MM.1S (cell line): ENCODE results near the gene XXYLT1.

Experiments
- DNase-seq: peaks from one replicate; pipeline ENCODE4 v3.0.0-alpha.2; 2015
- H2AFZ ChIP-seq: fragments of 300-600 bp; sonication (generic); 2 replicates; pipeline ENCODE4 v1.6.0; 2016; ENCODE audit warnings: antibody characterized with exemption, low read length
- H3F3A ChIP-seq: fragments of 300-600 bp; sonication (generic); 2 replicates; pipeline ENCODE4 v1.6.1; 2016; ENCODE audit warnings: mild to moderate bottlenecking, antibody characterized with exemption, low read length, moderate library complexity, mixed read lengths; ENCODE audit not compliant: insufficient read depth
- H3K27ac ChIP-seq: fragments of 300-600 bp; sonication (generic); 2 replicates; pipeline ENCODE4 v1.5.1; 2016; ENCODE audit warnings: mild to moderate bottlenecking, low read length
- H3K27me3 ChIP-seq: fragments of 300-600 bp; sonication (generic); replicated peaks from 2 replicates; pipeline ENCODE4 v1.6.0; 2016; ENCODE audit warnings: low read length; ENCODE audit not compliant: insufficient read depth
- H3K36me3 ChIP-seq: fragments of 300-600 bp; sonication (generic); replicated peaks from 2 replicates; pipeline ENCODE4 v1.6.1; 2016; ENCODE audit warnings: mild to moderate bottlenecking, low read length, mixed read lengths; ENCODE audit not compliant: insufficient read depth
- H3K4me1 ChIP-seq: fragments of 300-600 bp; sonication (generic); 2 replicates; pipeline ENCODE4 v1.6.1; 2016; ENCODE audit warnings: low read length, mixed read lengths
- H3K4me2 ChIP-seq: fragments of 300-600 bp; sonication (generic); 2 replicates; pipeline ENCODE4 v1.6.0; 2016; ENCODE audit warnings: low read depth, low read length
- H3K4me3 ChIP-seq: fragments of 300-600 bp; sonication (generic); 2 replicates; pipeline ENCODE4 v1.5.1; 2016; ENCODE audit warnings: low read length, mixed read lengths
- H3K79me2 ChIP-seq: fragments of 300-600 bp; sonication (generic); 2 replicates; pipeline ENCODE4 v1.6.1; 2016; ENCODE audit warnings: mixed run types, low read length, mixed read lengths
- H3K9ac ChIP-seq: fragments of 300-600 bp; sonication (generic); 2 replicates; pipeline ENCODE4 v1.6.1; 2016; ENCODE audit warnings: low read length, mixed read lengths
- H3K9me2 ChIP-seq: fragments of 300-600 bp; sonication (generic); replicated peaks from 2 replicates; pipeline ENCODE4 v1.6.1; 2016; ENCODE audit warnings: mild to moderate bottlenecking, low read length, mixed read lengths; ENCODE audit not compliant: insufficient read depth
- H3K9me3 ChIP-seq: fragments of 300-600 bp; sonication (generic); replicated peaks from 2 replicates; pipeline ENCODE4 v1.6.1; 2016; ENCODE audit warnings: mild to moderate bottlenecking, low read length, mixed read lengths; ENCODE audit not compliant: insufficient read depth
- H4K20me1 ChIP-seq: fragments of 300-600 bp; sonication (generic); 2 replicates; pipeline ENCODE4 v1.6.1; 2016; ENCODE audit warnings: mild to moderate bottlenecking, low read length, moderate library complexity, mixed read lengths; ENCODE audit not compliant: insufficient read depth
- EZH2 ChIP-seq: fragments of 300-600 bp; sonication (generic); optimal IDR thresholded peaks from 2 replicates; pipeline ENCODE3; 2017; ENCODE audit warnings: low read depth, mild to moderate bottlenecking, antibody characterized with exemption, low read length, mixed read lengths
- EZH2phosphoT487 ChIP-seq: fragments of 300-600 bp; sonication (generic); IDR thresholded peaks from 2 replicates; pipeline ENCODE4 v1.6.1; 2018; ENCODE audit warnings: antibody characterized with exemption, low read length
- TF ChIP-seq, protein P1 (sequence below): fragments of 300-600 bp; sonication (generic); IDR thresholded peaks from 2 replicates; pipeline ENCODE4 v1.5.1; 2016; ENCODE audit warnings: antibody characterized with exemption, low read length, mixed read lengths

XXYLT1 gene

GRCh38 chr3:195112361-195112791 is 158.6 kb downstream of the XXYLT1 start:
- no peak overlapping the region for H3K27ac ChIP-seq
- no peaks in the 10 kb centered on the region for H3F3A ChIP-seq
- no peak for DNase-seq
- H3K4me3 ChIP-seq = no peak overlapping the region
- H3K9me3 ChIP-seq = no peaks in the 10 kb centered on the region
- no peaks in the 10 kb centered on the region for H3K27me3 ChIP-seq
- TF ChIP-seq EZH2phosphoT487 = no peak
- H3K79me2 ChIP-seq = no peaks in the 10 kb centered on the region
- no peaks in the 10 kb centered on the region for H3K36me3 ChIP-seq
- H3K9ac ChIP-seq = no peak overlapping the region
- H4K20me1 ChIP-seq = no peaks in the 10 kb centered on the region
- no peak overlapping the region for H2AFZ ChIP-seq
- H3K9me2 ChIP-seq = no peaks in the 10 kb centered on the region
- H3K4me2 ChIP-seq = no peak overlapping the region
- no peaks in the 10 kb centered on the region for H3K4me1 ChIP-seq

GRCh38 chr3:195111766-195112165 is 159.2 kb downstream of the XXYLT1 start:
- Histone ChIP-seq H3F3A (no peaks in the 10 kb centered on the region), H3K9ac (no peak overlapping the region), H3K27ac (no peak overlapping the region), H3K36me3 (no peaks in the 10 kb centered on the region), H3K4me3 (no peak overlapping the region), H3K9me2 (no peaks in the 10 kb centered on the region), H3K9me3 (no peaks in the 10 kb centered on the region), H3K4me2 (no peak overlapping the region), H4K20me1 (no peaks in the 10 kb centered on the region), H2AFZ (no peak overlapping the region), H3K4me1 (no peaks in the 10 kb centered on the region), H3K27me3 (no peaks in the 10 kb centered on the region), H3K79me2 (no peaks in the 10 kb centered on the region)
- no peak for DNase-seq
- TF ChIP-seq EZH2 (no peak), EZH2phosphoT487 (no peak)
- TF ChIP-seq, protein P1, sequence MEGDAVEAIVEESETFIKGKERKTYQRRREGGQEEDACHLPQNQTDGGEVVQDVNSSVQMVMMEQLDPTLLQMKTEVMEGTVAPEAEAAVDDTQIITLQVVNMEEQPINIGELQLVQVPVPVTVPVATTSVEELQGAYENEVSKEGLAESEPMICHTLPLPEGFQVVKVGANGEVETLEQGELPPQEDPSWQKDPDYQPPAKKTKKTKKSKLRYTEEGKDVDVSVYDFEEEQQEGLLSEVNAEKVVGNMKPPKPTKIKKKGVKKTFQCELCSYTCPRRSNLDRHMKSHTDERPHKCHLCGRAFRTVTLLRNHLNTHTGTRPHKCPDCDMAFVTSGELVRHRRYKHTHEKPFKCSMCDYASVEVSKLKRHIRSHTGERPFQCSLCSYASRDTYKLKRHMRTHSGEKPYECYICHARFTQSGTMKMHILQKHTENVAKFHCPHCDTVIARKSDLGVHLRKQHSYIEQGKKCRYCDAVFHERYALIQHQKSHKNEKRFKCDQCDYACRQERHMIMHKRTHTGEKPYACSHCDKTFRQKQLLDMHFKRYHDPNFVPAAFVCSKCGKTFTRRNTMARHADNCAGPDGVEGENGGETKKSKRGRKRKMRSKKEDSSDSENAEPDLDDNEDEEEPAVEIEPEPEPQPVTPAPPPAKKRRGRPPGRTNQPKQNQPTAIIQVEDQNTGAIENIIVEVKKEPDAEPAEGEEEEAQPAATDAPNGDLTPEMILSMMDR = no peak

DNA sequence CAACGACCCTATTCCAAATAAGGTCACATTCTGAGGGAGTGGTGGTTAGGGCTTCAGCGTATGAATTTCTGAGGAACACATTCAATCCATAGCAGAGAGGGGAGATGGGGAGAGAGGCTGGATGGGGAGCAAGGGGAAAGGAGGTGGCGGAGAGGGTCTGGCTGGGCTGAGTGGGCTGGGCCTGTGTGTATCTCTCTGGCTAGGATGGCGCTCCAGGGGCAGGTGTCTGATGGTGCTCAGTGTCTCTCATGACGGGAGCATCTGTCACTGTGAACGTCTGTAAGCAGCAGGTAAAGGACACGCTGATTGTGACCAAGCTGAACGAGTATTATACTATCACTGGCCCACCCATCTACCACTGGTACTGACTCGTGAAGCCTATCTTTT is 159.6 kb downstream of the XXYLT1 start:
- DNase-seq = no peak
- Histone ChIP-seq H4K20me1 (no peaks in the 10 kb centered on the region), H3K4me3 (no peak overlapping the region), H3K4me2 (no peak overlapping the region), H3K9me3 (no peaks in the 10 kb centered on the region), H3K36me3 (no peaks in the 10 kb centered on the region), H3K9ac (no peak overlapping the region), H3K9me2 (no peaks in the 10 kb centered on the region), H2AFZ (no peak overlapping the region), H3K79me2 (no peaks in the 10 kb centered on the region), H3F3A (no peaks in the 10 kb centered on the region), H3K4me1 (no peaks in the 10 kb centered on the region), H3K27ac (no peak overlapping the region), H3K27me3 (no peaks in the 10 kb centered on the region)
- TF ChIP-seq EZH2 (no peak), EZH2phosphoT487 (no peak)
- TF ChIP-seq, protein P1 = no peak

DNA sequence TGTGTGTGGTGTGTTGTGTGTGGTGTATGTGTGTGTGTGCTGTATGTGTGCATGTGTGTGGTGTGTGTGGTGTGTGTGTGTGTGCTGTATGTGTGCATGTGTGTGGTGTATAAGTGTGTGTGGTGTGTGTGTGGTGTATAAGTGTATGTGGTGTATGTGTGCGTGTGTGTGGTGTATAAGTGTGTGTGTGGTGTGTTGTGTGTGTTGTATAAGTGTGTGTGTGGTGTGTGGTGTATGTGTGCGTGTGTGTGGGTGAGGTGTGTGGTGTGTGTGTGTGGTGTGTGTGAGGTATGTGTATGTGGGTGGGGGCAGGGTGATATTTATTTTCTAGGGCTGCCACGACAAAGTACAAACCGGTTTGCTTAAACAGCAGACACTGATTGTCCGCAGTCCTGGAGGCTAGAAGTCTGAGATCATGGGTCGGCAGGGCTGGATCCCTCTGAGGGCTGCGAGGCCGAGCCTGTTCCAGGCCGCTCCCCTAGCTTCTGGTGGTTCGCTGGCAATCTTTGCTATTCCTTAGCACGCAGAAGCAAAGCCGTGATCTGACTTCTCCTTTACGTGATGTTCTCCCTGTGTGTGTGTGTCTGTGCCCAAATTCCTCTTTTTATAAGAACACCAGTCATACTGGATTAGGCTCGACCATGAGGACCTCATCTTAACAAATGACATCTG is 160.2 kb downstream of the XXYLT1 start:
- no peaks in the 10 kb centered on the region for H3F3A ChIP-seq
- no peak overlapping the region for H3K27ac ChIP-seq
- H3K27me3 ChIP-seq = no peaks in the 10 kb centered on the region
- H3K4me1 ChIP-seq = no peaks in the 10 kb centered on the region
- no peaks in the 10 kb centered on the region for H4K20me1 ChIP-seq
- H3K9me2 ChIP-seq = no peaks in the 10 kb centered on the region
- DNase-seq = no peak
- no peak overlapping the region for H3K9ac ChIP-seq
- no peak overlapping the region for H3K4me2 ChIP-seq
- no peak overlapping the region for H3K4me3 ChIP-seq
- no peaks in the 10 kb centered on the region for H3K36me3 ChIP-seq
- H3K9me3 ChIP-seq = no peaks in the 10 kb centered on the region
- no peak overlapping the region for H2AFZ ChIP-seq
- TF ChIP-seq, protein P1 = no peak
- TF ChIP-seq EZH2phosphoT487 = no peak
- TF ChIP-seq EZH2 = no peak
- H3K79me2 ChIP-seq = no peaks in the 10 kb centered on the region
